Spleen (tissue), 7 donors: ENCODE data around the gene C16orf54.
"Not testable (repeated sequence)": the region's sequence is repeated elsewhere in the genome, so short reads cannot be mapped to it uniquely, and the experiment has no call there.

ENCODE experiments used
- CTCF ChIP-seq, 11 experiments: fragments of 200-600 bp in 7 of 11; fragments of 450-650 bp in 4 of 11; sonication (generic) in 4 of 11; IDR thresholded peaks in 8 of 11; conservative IDR thresholded peaks in 3 of 11; 1 replicate in 7 of 11; 2 replicates in 4 of 11; pipeline versions ENCODE4 v1.4.0 to v1.8.0; 2016 to 2021; ENCODE audit warnings: antibody characterized with exemption in 11 of 11, inconsistent platforms in 4 of 11, mild to moderate bottlenecking in 1 of 11
- POLR2A ChIP-seq, 3 donors: fragments of 450-650 bp; IDR thresholded peaks; one replicate each; pipeline ENCODE4 v1.5.1; 2017; ENCODE audit warnings: antibody characterized with exemption in 3 of 3, mild to moderate bottlenecking in 1 of 3
- POLR2AphosphoS5 ChIP-seq, 3 donors: sonication (generic); formaldehyde crosslinking; IDR thresholded peaks; one replicate each; pipeline ENCODE4 v1.5.1; 2017; ENCODE audit warnings: antibody characterized with exemption in 3 of 3
- donor health status: DM: no; HTN: no; CAD: no; lungs with moderate emphysema.
- donor health status: DM: no; HTN: no; CAD: no.
- donor health status: DM: no; HTN: no; CAD: no.

GRCh38 chr16:29740630-29741015, 5.2 kb downstream of the C16orf54 start:
- TF ChIP-seq POLR2A (IDR thresholded peaks at IDR 0.05); CTCF (IDR thresholded peaks at IDR 0.05 in 8 of 11, conservative IDR thresholded peaks at IDR 0.05 in 3 of 11); POLR2AphosphoS5 (IDR thresholded peaks at IDR 0.05): not testable (repeated sequence)
